T47D (cell line): ENCODE data around the gene TRAPPC12.

ENCODE experiments used
- DNase-seq, 2 experiments: peaks; one replicate each; pipeline versions ENCODE4 v3.0.0 to v3.0.0-alpha.2; 2011 to 2012; ENCODE audit warnings: low read depth in 1 of 2, low spot score in 1 of 2
- JUND ChIP-seq: IDR thresholded peaks from 2 replicates; pipeline ENCODE4 v1.6.1; 2012; ENCODE audit warnings: low read depth
- in situ Hi-C: cut with HindIII; loops from 2 replicates; pipeline ENCODE4 v1.10.0; 2016; ENCODE audit warnings: low sequenced_read_pairs, low pct_unique_long_range_greater_than_20kb

Gene TRAPPC12

GRCh38 chr2:3479430-3480320 is 100.2 kb downstream of the TRAPPC12 start:
- no peak for DNase-seq
- no peak for TF ChIP-seq JUND
- in situ Hi-C loops = no loop called here

- in situ Hi-C loops = no loop called here
- DNase-seq = no peak
- no peak for TF ChIP-seq JUND
Observed at GRCh38 chr2:3480352-3481010, 101.0 kb downstream of the TRAPPC12 start.

GRCh38 chr2:3481011-3481400 is 101.5 kb downstream of the TRAPPC12 start:
- TF ChIP-seq JUND = no peak
- no peak for DNase-seq
- in situ Hi-C loops = no loop called here

GRCh38 chr2:3481736-3482362 is 102.4 kb downstream of the TRAPPC12 start:
- no peak for TF ChIP-seq JUND
- in situ Hi-C loops = no loop called here
- DNase-seq = no peak

GRCh38 chr2:3482363-3482821 is 102.9 kb downstream of the TRAPPC12 start:
- in situ Hi-C loops = no loop called here
- no peak for DNase-seq
- no peak for TF ChIP-seq JUND

- in situ Hi-C loops = no loop called here
- TF ChIP-seq JUND = no peak
- DNase-seq = peak; percentile 27 to 51
Observed at GRCh38 chr2:3483227-3483985, 103.9 kb downstream of the TRAPPC12 start.

GRCh38 chr2:3483986-3484960 is 104.8 kb downstream of the TRAPPC12 start:
- in situ Hi-C loops = no loop called here
- no peak for TF ChIP-seq JUND
- DNase-seq = no peak

GRCh38 chr2:3485166-3485565 is 105.7 kb downstream of the TRAPPC12 start:
- TF ChIP-seq JUND = no peak
- in situ Hi-C loops = no loop called here
- no peak for DNase-seq

- DNase-seq = no peak
- in situ Hi-C loops = no loop called here
- TF ChIP-seq JUND = no peak
Observed at GRCh38 chr2:3486047-3487027, 106.8 kb downstream of the TRAPPC12 start.

- in situ Hi-C loops = no loop called here
- no peak for TF ChIP-seq JUND
Observed at GRCh38 chr2:3487028-3487425, 107.5 kb downstream of the TRAPPC12 start.

More at GRCh38 chr2:3487028-3487425, 107.5 kb downstream of the TRAPPC12 start:
- DNase-seq = no peak
